HG03378 (cell line): ENCODE measurements around the gene VAC14.
A peak's percentile ranks its signal among the peaks of the same experiment; 100 is the strongest.
"Not testable (repeated sequence)": the region's sequence is repeated elsewhere in the genome, so short reads cannot be mapped to it uniquely, and the experiment has no call there.

Source experiments
- ATAC-seq: cut with Tn5 transposase; IDR thresholded peaks from one replicate; pipeline ENCODE4 v1.9.1; 2021; ENCODE audit warnings: mild to moderate bottlenecking, moderate library complexity; ENCODE audit not compliant: unreplicated experiment

Gene VAC14

DNA sequence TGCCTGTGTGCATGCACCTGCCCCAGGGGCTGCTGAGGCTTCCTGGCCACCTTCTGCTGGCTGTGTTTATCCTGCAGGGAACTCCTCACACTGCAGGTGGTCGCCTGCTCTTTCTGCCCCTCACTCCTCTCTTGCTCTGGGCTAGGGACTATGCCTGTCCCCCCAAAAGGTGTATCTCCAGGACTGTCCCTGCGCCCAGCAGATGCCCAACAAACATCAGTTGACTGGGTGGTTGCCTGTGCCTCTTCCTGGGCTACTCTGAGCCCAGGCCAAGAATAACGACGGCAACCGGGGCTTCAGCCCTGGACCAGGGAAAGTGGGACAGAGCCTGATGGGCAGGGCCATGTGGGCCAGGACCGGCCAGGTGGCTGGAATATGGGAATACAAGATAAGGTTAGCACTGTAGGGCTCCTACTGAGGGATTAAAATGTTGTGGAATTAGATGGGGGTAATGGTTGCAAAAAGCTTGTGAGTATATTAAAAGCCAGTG is 55.4 kb downstream of the VAC14 start:
- ATAC-seq = no peak

DNA sequence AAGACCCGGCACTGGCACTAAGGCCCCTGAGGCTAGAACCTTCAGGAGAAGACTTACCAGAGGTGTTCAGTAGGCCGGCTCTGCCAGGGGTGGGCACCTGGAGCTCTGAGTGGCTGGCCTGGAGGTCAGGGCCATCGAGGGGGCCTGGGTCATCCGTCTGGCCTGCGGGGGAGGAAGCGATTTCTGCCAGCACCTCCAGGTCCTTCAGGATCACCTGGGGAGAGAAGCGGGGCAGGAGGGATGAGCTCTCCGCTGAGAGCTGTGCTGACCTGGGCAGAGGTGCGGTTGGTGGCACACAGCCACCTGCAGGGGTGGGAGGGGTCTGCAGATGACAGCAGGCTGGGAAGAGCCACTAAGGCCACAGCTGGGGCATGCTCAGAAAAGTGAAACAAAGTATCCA is 56.6 kb downstream of the VAC14 start:
- ATAC-seq = no peak

DNA sequence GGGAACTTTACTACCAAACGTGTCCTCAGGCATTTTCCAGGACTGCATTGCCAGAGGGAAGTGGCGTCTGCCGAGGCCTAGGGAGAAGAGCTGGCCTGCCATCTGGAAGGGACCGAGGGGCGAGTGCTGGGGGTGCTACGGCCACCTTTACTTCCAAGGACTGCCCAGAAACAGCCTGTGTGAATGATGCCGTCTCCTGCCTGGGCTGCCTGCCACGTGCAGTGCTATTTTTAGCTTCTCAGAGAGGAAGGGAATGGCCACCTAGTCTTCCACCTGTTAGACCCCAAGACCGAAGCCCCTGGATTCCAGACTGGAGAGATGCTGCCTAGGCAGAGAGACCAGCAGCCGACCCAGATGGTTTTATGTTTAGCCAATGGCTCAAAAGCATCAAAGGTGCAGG is 57.2 kb downstream of the VAC14 start:
- ATAC-seq = no peak

DNA sequence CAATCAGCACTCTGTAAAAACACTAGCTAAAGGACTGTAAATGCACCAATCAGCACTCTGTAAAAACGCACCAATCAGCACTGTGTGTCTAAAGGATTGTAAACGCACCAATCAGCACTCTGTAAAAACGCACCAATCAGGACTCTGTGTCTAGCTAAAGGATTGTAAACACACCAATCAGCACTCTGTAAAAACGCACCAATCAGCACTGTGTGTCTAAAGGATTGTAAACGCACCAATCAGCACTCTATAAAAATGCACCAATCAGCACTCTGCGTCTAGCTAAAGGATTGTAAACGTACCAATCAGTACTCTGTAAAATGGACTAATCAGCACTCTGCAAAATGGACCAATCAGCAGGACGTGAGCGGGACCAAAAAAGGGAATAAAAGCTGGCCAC is 58.0 kb downstream of the VAC14 start:
- not testable (repeated sequence) for ATAC-seq

DNA sequence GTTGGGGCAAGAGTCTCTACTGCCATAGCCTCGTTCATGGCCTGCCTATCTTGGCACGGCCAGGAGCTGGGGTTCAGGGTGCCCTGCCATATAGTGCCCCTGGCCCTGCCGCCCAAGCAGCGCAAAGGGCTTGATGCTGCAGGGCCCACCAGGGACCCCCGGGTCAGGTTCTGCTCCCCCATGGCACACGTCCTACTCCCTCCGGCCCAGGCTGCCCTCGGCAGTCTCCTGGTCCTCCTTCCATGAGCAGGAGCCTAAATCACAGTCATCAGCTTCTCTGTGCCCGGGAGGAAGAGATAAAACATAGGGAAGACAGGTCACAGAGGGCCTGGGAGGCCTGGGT is 59.2 kb downstream of the VAC14 start:
- ATAC-seq = no peak

DNA sequence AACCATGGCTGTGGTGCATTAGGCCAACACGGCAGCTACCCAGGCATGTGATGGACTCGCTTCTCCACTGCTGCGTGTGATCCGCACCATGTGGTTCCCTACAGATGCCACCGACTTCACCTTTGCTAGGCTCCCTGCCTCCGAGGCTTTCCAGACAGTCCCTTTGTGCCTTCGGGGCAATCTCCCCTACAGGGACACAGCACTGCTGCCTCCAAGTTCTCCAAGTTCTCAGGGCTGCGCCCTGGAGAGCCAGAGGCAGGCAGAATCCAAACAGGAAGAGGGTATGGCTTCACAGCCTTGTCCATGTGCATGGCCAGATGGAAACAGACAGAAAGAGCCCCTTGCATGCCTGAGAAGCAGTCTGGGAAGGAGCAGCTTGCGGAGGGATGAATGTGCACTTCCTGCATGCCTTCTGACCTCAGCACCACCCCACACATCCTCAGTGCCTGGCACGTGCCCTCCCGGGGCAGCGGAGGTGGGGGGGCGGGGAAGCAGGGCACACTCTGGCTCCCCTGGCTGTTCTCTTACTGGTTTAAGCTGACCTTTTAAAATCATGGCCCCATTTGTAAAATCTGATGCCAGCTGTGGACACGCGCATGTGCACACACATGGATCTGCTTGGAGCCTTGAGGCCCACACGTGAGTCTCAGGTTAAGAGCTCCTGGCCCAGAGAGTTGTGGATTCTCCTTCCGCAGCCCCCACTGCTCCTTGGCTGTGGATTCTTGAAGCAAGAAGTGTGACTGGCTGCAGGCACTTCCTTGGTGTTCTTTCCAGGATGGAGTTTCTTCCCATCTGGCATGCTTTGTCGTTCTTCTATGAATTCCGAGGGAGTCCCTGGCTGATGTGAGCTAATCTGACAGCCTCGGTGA is 59.8 kb downstream of the VAC14 start:
- no peak for ATAC-seq

DNA sequence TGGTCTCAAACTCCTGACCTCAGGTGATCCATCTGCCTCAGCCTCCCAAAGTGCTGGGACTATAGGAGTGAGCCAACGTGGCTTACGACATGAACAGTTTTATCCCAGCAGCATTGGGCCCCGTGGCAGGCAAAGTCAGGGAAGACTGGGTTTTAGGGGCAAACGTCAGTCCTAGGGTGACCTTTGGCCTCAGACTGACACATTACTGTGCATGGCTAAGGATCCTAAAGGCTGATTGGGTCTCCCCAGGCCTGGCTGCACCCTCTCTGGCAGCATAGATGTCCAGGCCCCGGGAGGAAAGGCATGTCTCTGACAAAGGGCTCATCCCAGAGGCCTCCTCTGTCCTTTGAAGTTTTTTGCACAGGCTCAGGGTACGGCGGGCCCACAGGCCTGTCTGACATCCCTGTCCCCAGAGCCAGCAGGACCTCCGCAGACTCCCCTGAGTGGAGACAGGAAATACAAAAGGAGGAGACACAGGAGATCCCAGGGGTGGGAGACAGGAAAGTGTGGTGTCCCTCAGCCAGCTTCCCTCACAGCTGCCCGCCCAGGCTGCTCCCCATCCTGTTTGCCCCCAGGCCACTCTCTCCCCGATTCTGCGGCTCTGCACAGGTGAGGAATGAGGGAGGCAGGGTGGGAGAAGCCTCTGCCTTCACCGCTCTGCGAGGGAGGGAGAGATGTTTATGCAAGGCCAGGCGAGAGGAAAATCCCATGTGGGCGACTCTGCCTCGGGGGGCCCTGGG is 60.6 kb downstream of the VAC14 start:
- no peak for ATAC-seq

DNA sequence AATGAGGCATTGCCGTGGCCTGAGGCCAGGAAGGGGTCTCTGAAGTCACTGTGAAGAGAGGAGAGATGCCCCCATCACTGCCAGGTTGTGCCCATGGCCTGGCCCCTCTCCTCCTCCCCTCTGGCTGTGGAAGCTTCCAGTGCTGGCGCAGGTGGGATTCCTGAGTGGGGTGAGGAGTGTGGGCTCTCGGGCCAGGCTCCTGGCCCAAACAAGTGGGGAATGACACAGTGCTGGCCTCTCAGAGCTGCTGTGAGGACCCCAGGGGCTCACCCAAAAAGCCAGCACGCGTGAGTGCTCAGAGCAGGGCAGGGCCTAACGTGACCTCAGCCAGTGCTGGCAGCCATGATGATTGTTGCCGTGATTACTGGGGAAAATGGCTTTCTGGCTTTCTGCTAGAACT is 61.6 kb downstream of the VAC14 start:
- ATAC-seq = no peak

DNA sequence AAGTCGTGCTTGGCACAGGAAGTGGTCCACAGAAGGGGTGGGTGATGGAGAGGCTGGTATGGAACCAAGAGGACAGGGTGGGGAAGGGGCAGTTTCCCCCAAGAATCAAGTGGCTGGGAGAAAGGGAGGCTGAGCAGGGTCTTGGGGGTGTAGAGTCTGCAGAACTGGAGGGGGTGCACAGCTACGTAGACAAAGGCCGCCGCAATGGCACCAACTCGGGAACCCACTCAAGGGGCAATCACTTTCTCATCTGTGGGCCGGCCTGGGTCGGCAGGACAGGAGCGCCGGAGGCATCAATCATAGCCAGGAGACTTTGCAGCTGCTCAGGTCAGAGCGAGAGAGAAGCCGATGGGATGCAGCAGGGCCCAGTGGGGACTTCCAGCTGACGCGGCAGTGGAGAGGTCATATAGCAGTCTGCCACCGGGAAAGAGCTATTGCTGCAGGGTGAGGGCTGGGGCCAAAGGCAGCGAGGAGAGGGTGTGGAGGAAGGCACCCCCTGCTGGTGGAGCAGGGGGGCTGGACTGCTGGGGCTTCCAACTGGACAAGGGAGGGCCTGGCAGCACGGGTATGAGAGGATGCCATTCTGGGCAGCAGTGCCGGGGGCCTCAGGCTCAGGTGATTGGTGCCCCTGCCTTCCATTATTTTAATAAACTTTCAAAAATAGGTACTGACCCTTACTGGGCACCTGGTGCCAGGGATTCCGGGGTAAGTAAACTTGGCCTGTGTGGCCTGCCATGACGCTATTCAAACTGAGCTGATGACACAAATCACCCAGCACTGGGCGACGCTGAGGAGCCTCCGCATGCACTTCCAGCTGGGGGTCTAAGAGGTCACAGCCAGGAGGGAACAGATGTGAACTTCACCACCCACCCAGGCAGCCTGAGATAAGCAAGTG is 62.6 kb downstream of the VAC14 start:
- ATAC-seq = no peak

DNA sequence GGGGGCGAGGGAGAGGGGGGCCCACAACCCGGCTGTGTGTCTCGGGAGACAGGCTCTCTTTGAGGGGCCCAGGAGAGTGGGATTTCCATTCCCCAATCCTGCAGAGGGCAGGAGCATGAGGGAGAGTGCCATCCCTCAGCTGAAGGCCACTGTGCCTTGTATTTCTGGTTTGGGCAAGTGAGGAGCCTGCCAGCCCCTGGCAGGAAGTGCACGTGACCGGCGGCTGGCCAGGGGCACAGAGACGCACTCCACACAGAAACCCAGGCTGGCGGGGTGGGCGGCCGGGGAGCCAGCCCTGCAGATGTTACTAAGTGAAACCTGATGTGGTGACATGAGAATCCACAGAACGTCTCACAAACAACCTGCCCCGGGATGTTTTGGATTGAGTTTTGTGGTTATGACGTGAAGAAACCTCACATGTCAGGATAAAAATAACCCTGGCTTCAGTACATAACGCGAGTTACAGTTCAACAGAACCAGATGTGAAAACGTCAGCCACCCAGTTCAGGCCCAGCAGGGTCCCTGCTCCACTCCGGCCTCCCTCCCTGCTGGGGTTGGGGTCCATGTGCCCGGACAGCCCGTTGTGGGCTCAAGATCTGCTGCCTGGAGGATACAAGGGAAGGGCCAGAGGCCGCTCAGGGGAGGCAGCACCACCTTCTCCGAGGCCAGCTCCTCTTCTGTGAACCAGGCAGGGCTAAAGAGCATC is 63.4 kb downstream of the VAC14 start:
- peak; percentile 87 for ATAC-seq

DNA sequence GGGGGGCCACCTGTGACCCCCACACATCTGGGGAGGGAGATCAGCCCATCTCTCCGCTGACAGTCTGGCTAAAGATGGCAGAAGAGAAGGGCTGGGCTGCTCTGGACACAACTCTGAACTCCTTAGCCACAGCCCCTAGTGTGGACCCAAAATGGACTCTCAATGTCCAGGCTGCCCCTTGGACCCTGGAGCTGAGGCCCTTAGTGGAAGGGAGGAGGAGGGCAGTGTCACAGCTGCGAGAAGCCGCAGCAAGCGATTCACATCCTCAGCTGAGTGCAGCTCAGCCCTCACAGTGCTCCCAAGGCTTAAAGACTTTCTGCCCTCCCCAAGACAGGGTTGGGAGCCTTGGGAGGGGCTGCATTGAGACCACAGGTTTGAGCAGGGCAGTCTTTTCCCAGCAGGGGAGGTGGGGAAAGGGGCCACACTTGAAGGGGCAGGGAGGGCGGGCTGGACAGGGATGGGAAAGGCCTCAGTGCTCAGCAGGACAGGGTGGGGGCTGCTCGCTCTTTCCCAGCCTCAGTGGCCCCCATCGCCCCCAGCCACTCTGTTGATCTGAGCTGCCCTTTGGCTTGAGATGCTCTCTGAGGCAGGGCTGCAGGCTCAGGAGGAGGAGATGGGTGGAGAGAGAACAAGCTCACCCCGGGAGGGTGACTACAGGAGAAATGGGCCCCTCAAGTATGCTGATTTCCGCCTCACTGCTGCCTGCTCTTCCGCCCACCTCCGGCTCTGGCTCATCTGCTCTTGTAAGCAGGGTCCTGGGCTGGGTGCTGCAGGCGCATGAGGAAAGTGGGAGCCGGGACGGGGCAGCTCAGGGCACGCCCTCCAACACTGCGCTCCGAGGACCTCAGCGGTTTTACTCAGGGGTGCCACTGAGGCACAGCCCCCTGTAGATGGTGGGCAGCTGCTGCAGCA is 64.2 kb downstream of the VAC14 start:
- ATAC-seq = no peak

DNA sequence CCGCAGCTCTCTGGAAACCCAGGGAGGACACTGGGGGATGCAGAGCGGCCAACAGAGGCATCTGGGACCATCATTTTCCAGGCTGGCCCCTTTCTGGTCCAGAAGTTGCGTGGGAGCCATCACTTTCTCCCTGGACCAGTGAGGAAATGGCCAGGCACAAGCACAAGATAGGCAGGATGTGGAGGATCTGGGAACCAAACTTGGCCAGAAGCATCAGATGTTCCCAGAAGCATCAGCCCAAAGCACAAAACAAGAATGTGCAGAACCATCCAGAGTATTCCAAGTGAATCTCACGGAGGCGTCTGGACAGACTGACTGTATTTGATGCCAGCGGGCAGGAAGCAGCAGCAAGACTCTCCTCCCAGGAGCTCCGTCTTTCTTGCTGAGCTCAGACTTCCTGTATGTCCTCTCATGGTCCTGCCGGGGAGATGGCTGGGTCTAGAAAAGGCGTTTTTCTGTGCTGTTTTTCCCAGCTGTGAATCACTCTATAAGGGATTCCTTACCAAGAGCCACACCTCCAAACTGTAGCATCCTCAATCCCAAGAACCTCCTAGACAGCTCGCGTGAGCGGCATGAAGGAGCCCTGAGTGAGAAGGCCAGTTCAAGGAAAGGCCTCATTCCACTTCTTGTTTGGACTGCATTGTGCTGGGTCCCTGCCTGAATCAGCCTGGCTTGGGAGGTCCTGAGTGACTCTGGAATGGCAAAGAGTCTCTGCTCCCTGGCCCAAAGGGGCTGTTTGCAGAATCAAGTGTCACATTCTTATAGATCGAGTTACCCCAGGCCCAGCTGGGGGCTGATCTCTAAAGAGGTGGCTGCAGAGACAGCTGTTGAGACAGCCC is 65.6 kb downstream of the VAC14 start:
- ATAC-seq = no peak

DNA sequence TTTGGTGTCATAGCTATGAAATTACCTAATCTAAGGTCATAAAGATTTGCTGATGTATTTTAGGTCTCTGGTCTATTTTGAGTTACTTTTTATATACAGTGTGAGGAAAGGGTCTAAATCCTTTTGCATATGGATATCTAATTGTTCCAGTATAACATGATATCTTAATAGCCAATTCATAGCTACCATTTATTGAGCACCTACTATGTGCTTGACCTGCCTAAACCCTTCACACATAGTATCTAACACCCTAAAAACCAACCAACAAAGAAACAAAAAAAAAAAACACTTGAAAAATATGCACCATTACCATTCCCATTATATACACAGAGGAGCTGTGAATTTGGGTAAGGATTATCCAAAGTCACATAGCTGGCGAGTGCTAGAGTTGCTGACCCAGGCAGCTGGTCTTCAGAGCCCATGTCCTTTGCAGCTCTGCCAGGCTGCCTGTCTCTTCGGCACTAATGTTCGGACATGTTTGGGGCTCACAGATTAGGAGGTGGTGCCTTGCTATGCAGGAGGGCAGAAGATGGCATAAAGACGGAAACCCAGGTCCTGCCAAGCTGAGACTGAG is 66.3 kb downstream of the VAC14 start:
- ATAC-seq = no peak

DNA sequence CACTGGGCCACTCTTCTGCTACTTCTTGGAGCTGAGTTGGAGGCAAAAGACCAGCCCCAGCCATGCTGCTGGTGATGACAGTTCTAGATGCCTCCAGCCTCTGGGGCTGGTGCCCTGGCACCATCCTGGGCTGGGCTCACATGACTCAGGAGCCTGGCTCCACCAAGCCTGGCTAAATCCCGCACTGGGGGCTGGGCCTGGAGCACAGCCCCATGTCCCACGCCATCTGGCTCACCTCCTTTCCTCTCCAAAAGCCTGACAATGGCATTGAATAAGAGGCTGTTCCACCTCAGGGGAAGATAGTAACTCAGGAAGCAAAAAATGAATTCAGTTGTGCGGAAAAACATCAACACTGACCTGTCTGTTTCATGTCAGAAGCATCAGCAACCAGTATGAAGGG is 70.0 kb downstream of the VAC14 start:
- no peak for ATAC-seq

DNA sequence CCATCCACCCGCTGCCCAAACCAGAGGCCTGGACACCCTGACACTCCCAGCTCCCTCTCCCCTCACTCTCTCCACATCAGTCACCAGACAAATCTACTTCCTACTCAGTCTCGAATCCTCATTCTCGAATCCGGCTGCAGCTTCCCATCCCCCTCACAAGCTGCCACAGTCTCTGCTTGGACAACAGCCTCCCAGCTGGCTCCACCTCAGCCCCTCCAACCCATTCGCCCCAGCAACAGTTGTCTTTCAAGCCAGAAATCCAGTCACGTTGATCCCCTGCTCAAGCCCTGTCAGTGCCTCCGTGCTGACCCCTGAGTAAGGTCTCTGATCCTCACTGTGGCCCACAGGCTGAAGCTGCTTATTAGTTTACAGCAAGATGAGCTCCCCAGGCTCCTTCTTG is 70.9 kb downstream of the VAC14 start:
- ATAC-seq = no peak

DNA sequence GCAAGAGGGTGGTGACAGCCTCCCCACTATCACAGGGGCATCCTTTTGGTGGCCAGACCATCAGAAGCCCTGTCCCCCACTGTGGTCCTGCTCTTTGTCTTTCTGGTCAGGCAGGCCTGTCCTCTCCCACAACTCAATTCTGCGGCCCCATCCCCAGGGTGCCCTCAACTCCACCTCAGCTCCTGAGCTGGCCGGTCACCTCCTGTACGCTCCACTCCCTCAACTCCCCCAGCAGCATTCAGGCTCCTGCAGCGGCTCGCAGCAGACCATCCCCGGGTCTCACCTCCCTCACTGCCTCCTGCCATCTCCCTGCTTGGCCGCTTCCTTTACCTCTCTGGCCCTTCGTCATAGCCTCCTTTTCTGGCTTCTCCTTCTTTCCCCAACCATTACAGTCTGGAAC is 71.7 kb downstream of the VAC14 start:
- no peak for ATAC-seq

DNA sequence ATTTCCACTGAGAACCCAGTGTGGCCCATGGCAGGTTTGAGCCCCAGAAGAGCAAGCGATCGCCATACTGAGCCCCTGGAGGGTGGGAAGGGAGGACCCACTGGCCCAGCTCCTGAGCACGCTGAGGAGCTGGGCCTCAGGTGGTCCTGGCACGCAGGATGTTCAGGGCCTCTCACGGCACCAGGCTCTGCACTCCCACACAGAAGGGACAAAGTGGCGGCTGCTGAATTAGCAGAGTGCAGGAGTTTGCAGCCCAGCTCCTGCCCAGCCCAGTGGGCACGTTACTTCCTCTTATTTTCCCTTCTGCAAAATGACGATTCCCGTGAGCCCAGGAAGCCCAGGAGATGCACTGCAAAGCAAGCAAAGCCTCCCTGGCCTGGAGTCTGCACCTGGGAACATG is 72.8 kb downstream of the VAC14 start:
- ATAC-seq = no peak

DNA sequence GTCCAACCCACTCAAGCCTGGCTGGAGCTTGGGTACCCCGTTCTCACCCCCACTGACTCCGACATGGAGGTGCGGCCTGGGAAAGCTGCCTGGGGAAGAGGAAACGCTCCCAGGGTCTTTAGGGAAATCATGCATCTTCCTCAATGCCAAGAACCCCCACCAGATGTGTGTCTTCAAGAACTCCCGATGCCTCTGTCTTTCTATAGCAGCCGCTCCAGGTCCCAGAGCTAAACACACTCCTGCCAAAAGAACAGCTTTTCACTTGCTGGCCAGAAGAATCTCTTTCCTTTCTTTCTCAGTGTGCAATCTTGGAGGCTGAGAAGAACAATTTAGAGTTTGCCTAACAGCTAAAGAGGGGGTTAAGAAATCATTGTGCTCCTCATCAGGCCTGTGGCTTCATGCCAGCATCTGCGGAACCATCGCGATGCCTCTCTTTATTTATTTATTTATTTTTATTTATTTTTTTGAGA is 74.0 kb downstream of the VAC14 start:
- no peak for ATAC-seq
